Measurements from ENCODE around the gene EIF3M. TPM values are rescaled to one million over a fixed set of nuclear protein-coding genes. Genes with fewer than 3 reads are reported as not detected.

EIF3M gene
- total RNA-seq (100 to 1,000 TPM; 135 to 197 (median 180) TPM), polyA plus RNA-seq (100 to 1,000 TPM; 220 to 435 (median 295) TPM)
- long read RNA-seq, donor 1, full-length matches to known transcripts: 75 of 78 reads
- long read RNA-seq, donor 1, partial matches to known transcripts: 2 of 78 reads
- long read RNA-seq, donor 1, other reads (novel, unspliced or antisense): 1 of 78 reads
- long read RNA-seq, donor 2, full-length matches to known transcripts: 167 of 183 reads
- long read RNA-seq, donor 2, partial matches to known transcripts: 5 of 183 reads
- long read RNA-seq, donor 2, other reads (novel, unspliced or antisense): 11 of 183 reads

- H3K27me3 ChIP-seq (ENCODE audit: insufficient read depth in 3 of 3, low read length in 2 of 3): no peaks in the 10 kb centered on the region
- no peak for TF ChIP-seq CTCF (IDR thresholded peaks at IDR 0.05)
- H3K9me3 ChIP-seq: no peaks in the 10 kb centered on the region
- 0 to 1% (median 1%) methylated on average over 64 to 70 of the region's 70 CpGs for WGBS, 3 donors
- ATAC-seq (peak; percentile 100), DNase-seq (peak; percentile 96 to 98)
- peaks cover 26% of the 10 kb centered on the region for H3K4me1 ChIP-seq
- H3K4me3 ChIP-seq: peak within 1 kb of the TSS; percentile 77
- H3K27ac ChIP-seq: peak within 1 kb of the TSS; percentile 89
- intact Hi-C loops (cut with DNase I): loop anchor here (5.0 to 10.0 kb wide), 2 partner anchors 311 to 1309 kb away; partner anchors contain the start of genes LMO2 (in 1 of the 2) and QSER1 (in 1 of the 2)
- H3K36me3 ChIP-seq (ENCODE audit: insufficient read depth in 1 of 2, low read depth in 1 of 2): peaks cover 0 to 10% of the 10 kb centered on the region in 2 donors
These were observed at the start of gene EIF3M for GRCh38 chr11:32583459-32584271. Gene EIF3M (plus strand): TSS chr11:32583831. CDS start chr11:32583888, 57 bp downstream.

GRCh38 chr11:32538804-32539203 lies 44.8 kb upstream of the EIF3M start:
- Histone ChIP-seq H3K27me3 (ENCODE audit: insufficient read depth in 3 of 3, low read length in 2 of 3) (peaks cover 0 to 2% (median 0%) of the 10 kb centered on the region in 3 donors), H3K9me3 (no peaks in the 10 kb centered on the region), H3K4me1 (no peaks in the 10 kb centered on the region), H3K36me3 (ENCODE audit: insufficient read depth in 1 of 2, low read depth in 1 of 2) (no peaks in the 10 kb centered on the region), H3K27ac (no peak overlapping the region), H3K4me3 (no peak overlapping the region)
- no peak for TF ChIP-seq CTCF (IDR thresholded peaks at IDR 0.05)
- 82 to 89% (median 88%) methylated on average over 7 of the region's 7 CpGs for WGBS, 3 donors
- intact Hi-C loops (cut with DNase I): no loop called here
- ATAC-seq (no peak), DNase-seq (no peak)

GRCh38 chr11:32549611-32550187 lies 33.9 kb upstream of the EIF3M start:
- no peak for ATAC-seq
- intact Hi-C loops (cut with DNase I): no loop called here

GRCh38 chr11:32550207-32550606 lies 33.4 kb upstream of the EIF3M start:
- no peaks in the 10 kb centered on the region for H3K27me3 ChIP-seq (ENCODE audit: insufficient read depth in 3 of 3, low read length in 2 of 3)
- no peaks in the 10 kb centered on the region for H3K4me1 ChIP-seq
- no peak for TF ChIP-seq CTCF (IDR thresholded peaks at IDR 0.05)
- H3K36me3 ChIP-seq (ENCODE audit: insufficient read depth in 1 of 2, low read depth in 1 of 2): no peaks in the 10 kb centered on the region
- no peak for ATAC-seq
- H3K27ac ChIP-seq: no peak overlapping the region
- H3K4me3 ChIP-seq: no peak overlapping the region
- H3K9me3 ChIP-seq: no peaks in the 10 kb centered on the region
- intact Hi-C loops (cut with DNase I): no loop called here
- no peak for DNase-seq
- WGBS, 3 donors: 72 to 81% (median 72%) methylated on average over 4 of the region's 4 CpGs

More at GRCh38 chr11:32549611-32550187, 33.9 kb upstream of the EIF3M start:
- TF ChIP-seq CTCF (IDR thresholded peaks at IDR 0.05): no peak
- Histone ChIP-seq H3K36me3 (ENCODE audit: insufficient read depth in 1 of 2, low read depth in 1 of 2) (no peaks in the 10 kb centered on the region), H3K27me3 (ENCODE audit: insufficient read depth in 3 of 3, low read length in 2 of 3) (no peaks in the 10 kb centered on the region), H3K27ac (no peak overlapping the region), H3K4me1 (no peaks in the 10 kb centered on the region), H3K4me3 (no peak overlapping the region), H3K9me3 (no peaks in the 10 kb centered on the region)
- 32 to 40% (median 36%) methylated on average over 1 of the region's 1 CpG for WGBS, 3 donors
- no peak for DNase-seq
